Neural progenitor cell (in vitro differentiated cells): Measurements from ENCODE around the gene GINS2.

Experiments
- EZH2 ChIP-seq: fragments of 200-600 bp; sonication (generic); IDR thresholded peaks from 2 replicates; pipeline ENCODE4 v1.6.1; 2017; ENCODE audit warnings: antibody characterized with exemption, mild to moderate bottlenecking, moderate library complexity
- EZH2phosphoT487 ChIP-seq: fragments of 200-600 bp; sonication (generic); IDR thresholded peaks from 2 replicates; pipeline ENCODE4 v1.6.1; 2017; ENCODE audit warnings: antibody characterized with exemption
- TF ChIP-seq, protein P1 (sequence below): fragments of 200-600 bp; sonication (generic); IDR thresholded peaks from 2 replicates; pipeline ENCODE4 v1.5.1; 2017; ENCODE audit warnings: antibody characterized with exemption, mild to moderate bottlenecking

- TF ChIP-seq, protein P1, sequence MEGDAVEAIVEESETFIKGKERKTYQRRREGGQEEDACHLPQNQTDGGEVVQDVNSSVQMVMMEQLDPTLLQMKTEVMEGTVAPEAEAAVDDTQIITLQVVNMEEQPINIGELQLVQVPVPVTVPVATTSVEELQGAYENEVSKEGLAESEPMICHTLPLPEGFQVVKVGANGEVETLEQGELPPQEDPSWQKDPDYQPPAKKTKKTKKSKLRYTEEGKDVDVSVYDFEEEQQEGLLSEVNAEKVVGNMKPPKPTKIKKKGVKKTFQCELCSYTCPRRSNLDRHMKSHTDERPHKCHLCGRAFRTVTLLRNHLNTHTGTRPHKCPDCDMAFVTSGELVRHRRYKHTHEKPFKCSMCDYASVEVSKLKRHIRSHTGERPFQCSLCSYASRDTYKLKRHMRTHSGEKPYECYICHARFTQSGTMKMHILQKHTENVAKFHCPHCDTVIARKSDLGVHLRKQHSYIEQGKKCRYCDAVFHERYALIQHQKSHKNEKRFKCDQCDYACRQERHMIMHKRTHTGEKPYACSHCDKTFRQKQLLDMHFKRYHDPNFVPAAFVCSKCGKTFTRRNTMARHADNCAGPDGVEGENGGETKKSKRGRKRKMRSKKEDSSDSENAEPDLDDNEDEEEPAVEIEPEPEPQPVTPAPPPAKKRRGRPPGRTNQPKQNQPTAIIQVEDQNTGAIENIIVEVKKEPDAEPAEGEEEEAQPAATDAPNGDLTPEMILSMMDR, result no peak
- no peak for TF ChIP-seq EZH2
- TF ChIP-seq EZH2phosphoT487, result no peak
Measured at GRCh38 chr16:85662482-85662812, 26.3 kb downstream of the GINS2 start.
